KBM-7 (cell line): Measurements from ENCODE around the gene IRF1.
"Not testable (repeated sequence)": the region's sequence is repeated elsewhere in the genome, so short reads cannot be mapped to it uniquely, and the experiment has no call there.

Experiments
- DNase-seq: peaks from one replicate; pipeline ENCODE4 v3.0.0-alpha.2; 2015
- in situ Hi-C: fragments of 300-500 bp; cut with MboI; formaldehyde crosslinking; loops from 2 replicates; pipeline ENCODE4 v1.14.3; 2020; ENCODE audit warnings: low sequenced_read_pairs, low pct_unique_long_range_greater_than_20kb, mixed read lengths

The IRF1 gene, protein sequence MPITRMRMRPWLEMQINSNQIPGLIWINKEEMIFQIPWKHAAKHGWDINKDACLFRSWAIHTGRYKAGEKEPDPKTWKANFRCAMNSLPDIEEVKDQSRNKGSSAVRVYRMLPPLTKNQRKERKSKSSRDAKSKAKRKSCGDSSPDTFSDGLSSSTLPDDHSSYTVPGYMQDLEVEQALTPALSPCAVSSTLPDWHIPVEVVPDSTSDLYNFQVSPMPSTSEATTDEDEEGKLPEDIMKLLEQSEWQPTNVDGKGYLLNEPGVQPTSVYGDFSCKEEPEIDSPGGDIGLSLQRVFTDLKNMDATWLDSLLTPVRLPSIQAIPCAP

DNA sequence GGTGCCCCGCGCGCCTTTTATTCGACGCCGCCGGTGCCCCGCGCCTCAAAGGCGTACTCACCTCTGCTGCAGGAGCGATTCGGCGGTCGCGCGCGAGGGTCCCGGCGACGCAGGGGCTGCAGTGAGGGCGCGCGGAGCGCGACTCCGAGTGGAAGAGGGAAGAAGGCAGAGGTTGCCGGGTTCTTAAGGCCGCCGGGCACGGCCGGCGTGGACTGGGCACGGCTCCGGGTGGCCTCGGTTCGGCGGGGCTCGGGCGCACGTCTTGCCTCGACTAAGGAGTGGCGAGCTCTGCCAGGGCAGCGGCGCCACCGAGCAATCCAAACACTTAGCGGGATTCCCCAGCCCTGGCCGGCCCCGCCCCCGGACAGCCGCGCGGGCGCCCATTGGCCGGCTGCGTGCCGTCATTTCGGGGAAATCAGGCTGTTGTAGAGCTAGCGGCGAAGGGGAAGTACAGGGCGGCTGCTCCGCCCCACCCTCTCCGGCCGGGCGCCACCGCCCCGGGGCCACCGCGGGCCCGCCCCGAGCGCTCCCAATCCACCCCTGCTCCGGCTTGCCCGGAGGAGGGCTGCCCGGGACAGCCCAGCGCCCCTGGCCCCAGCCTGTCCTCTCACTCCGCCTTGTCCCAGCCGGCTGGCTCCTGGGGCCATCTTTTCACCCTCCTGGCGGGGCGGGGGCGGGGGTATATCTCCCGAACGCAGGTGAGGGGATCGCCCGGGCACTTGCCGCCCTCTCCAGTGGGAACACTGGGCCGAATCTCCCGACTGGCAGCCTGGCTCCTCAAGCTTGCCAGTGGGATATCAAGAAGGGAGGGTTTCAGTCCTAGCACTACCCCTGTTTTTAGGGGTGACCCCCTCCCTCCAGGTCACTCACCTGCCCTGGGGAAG is at the start of gene IRF1:
Gene IRF1 (minus strand): TSS at position 290 of the 884 bp plus-strand sequence. CDS start 1,295 bp downstream, outside the sequence.
- DNase-seq, result peak; percentile 97
- in situ Hi-C loops, result no loop called here

DNA sequence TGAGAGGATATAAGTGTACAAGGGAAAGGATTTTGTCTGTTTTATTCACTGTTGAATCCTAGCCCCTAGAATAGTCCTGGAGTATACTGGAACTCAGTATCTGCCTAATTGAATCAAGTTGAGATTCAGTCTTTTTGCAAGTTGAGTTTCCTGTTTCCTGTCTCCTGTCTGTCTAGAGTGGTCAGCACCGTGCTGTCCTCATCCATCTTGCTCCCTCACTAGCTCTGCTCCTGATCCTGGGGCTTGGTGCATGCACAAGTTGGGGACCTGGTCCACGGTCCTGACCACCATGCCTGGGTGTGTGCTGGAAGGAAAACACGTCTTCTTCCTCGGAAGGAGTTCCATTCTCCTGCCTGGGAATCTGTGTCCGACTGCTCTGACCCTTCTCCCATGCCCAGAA is 49.6 kb upstream of the IRF1 start:
- in situ Hi-C loops, result no loop called here
- no peak for DNase-seq

DNA sequence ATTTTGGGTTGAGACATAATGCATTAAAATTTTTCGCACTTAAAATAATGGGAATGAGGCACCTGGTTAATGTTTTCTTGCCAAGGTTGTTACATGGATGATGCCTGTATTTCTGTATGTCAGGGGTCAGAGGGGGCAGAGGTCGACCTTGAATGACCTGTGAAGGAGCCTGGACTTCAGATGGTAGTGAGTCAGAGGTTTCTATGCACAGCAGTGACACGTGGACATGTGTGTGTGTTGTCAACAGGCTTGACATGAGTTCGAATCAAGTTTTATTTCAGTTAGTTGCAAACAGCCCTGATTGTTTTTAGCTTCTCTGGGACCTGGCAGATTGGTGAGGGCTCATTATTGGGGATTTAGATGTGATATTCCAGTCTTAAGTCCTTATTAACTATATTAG is 49.1 kb upstream of the IRF1 start:
- in situ Hi-C loops, result no loop called here

DNA sequence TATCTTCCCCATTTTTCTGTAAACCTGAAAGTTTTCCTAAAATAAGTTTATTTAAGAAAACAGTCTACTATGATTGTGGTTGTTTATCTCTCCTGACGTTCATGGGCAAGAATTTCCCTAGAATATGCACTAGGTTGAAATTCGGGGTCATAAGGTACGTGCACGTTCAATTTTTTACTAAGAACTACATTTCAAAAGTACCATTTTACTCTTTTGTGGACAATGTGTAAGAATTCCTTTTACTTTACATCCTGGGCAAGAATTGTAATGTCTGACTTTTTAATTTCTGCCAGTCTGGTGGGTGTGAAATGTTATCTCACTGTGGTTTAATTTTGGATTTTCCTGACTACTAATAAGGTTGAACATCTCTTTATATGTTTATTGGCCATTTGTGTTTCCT is 40.4 kb upstream of the IRF1 start:
- no peak for DNase-seq
- in situ Hi-C loops, result no loop called here

More for the DNA sequence above, 49.1 kb upstream of the IRF1 start:
- DNase-seq, result no peak

DNA sequence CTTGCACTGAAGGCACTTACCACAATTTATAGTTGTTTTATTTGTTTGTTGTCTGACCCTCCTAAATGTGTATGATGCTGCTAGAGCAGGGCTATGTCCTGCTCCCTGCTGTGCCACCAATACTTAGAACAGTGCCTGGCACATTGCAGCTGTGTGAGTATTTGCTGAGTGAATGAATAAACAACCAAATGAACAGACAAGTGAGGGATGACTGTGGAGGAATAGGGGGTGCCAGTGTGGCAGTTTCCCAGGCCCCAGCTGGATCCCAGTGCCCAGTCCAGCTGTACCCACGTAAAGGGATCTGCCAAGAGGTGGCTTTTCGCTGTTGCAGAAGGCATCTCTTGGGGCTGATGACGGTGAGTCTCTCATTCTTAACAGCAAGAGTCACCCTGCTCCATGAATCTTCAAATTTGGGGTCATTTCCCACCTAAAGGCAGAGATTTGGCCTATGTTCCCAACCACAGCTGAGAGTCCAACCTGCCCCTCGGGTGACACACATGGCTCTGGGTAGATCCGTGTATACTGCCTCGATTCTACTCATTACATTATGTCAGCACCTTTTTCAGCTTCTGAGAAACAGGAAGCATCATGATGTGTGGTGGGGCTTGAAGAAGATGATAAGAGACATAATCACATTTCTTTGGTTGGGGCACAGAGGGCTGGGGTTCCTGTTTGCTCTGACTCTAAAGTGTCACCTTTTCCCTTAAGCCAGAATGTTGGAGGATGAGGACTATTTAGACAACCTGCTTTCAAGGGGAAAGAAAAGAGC is 38.5 kb upstream of the IRF1 start:
- in situ Hi-C loops, result no loop called here
- peak; percentile 90 for DNase-seq

DNA sequence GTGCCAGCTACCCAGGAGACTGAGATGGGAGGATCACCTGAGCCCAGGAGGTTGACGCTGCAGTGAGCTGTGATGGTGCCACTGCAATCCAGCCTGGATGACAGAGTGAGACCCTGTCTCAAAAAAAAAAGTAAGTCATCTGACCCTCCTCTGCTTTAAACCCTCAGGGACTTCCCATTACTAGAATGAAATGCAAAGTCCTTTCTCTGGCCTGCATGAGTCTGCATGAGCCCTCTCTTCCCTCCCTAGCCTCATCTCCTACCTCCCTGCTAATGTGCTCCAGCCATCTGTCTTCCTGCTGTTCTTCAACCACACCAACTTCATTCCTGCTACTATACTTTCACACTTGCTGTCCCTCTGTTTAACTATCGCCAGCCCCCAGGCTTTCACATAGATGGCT is 37.4 kb upstream of the IRF1 start:
- no peak for DNase-seq
- in situ Hi-C loops, result no loop called here

DNA sequence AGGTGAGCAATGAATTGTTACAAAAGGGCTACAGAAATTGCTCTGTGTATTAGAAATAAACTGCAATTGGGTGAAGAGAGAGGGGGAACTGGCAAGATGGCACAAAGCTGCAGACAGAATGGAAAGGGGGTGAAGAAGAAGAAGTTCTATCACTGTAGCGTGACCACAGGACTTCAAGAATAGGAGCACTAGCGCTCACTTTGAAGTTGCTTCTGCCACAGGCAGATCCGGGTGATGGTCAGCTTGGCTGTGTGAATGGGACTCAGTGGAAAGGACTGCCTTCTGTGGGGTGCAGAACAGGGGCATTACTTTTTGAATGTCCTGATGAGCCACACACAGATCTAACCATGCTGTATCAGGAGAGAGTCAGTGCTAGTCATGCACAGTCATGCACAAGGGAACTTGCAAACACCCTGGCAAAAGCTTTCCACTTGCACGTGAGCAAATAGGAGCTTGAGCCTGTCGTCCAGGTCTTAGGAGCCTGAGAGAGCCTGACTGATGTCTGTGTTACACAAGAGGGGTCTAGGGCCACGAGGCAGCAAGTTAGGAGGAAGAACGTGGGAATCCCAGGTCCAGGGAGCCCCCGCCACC is 36.5 kb upstream of the IRF1 start:
- DNase-seq, result no peak
- in situ Hi-C loops, result no loop called here

DNA sequence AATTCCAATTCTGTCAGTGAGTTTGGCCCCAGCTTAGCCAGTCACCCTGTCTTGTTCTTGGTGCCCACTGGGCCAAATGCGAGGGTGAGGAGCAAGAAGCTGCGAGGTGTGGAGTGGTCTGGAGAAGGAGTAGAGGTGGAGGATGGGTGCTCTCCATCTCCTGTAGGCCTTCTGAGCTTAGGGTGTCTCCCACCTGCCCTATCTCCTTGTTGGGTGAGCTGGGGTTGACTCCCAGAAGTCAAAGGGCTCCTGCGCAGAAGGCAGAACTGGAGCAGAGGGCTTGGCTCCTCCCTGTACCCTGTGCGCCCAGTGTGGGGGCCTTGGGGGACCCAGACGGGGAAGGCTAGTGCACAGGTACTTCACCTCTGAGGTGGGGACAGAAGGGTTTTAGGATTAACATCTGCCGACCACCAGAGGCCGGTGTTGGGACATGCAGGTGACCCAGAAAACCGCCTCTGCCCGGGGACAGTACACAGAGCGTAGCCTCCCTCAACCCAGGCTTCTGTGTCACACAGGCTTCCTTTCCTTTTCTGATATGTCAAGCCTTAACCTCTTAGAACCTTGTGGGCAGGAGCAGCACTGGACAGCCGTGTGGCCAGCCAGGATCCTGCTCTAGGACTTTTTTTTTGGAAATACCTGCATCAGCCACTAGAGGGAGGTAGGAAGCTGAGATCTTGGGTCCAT is 35.9 kb upstream of the IRF1 start:
- peak; percentile 83 for DNase-seq
- in situ Hi-C loops, result no loop called here

DNA sequence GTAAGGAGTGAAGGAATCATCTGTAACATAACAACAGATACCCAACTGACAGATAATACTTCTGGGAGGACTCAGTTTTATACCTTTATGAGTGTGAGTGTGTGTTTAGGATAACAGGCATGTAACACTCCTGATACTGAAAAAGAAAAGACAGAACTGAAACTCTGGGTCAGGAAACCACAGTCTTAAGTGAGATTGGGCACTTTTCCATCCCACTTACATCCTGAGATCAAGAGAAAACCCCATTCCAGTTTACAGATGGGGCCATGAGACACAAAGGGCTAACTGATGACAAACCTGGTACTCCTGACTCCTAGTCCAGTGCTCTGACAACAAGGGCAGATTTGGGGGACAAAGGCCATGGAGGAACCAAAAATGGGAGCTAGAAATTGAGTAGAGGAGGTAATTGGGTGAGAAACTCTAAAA is 34.7 kb upstream of the IRF1 start:
- DNase-seq, result peak; percentile 51

DNA sequence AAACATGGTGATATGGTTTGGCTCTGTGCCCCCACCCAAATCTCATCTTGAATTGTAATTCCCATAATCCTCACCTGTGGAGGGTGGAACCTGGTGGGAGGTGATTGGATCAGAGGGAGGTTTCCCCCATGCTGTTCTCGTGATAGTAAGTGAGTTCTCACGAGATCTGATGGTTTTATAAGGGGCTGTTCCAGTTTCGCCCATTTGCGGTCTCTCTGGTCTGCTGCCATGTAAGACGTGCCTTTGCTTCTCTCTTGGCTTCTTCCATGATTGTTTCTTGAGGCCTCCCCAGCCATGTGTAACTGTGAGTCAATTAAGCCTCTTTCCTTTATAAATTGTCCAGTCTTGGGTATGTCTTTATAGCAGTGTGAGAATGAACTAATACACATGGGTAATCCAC is 34.3 kb upstream of the IRF1 start:
- DNase-seq, result not testable (repeated sequence)
- in situ Hi-C loops, result loop anchor here (25.0 kb wide), 1 partner anchor 463 kb away; the partner anchor contains the start of genes CSF2 and IL3

More for the DNA sequence above, 34.7 kb upstream of the IRF1 start:
- in situ Hi-C loops, result no loop called here

DNA sequence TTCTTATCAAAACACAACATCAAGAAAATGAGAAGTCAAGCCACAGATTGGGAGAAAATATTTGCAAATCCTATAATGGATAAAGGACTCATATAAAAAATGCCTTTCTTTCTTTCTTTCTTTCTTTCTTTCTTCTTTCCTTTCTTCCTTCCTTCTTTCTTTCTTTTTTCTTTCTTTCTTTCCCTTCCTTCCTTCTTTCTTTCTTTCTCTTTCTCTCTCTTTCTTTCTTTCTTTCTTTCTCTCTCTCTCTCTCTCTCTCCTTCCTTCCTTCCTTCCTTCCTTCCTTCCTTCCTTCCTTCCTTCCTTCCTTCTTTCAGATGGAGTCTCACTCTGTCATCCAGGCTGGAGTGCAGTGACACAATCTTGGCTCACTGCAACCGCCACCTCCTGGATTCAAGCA is 31.5 kb upstream of the IRF1 start:
- in situ Hi-C loops, result loop anchor here (25.0 kb wide), 1 partner anchor 460 kb away; the partner anchor contains the start of genes CSF2 and IL3
- not testable (repeated sequence) for DNase-seq

DNA sequence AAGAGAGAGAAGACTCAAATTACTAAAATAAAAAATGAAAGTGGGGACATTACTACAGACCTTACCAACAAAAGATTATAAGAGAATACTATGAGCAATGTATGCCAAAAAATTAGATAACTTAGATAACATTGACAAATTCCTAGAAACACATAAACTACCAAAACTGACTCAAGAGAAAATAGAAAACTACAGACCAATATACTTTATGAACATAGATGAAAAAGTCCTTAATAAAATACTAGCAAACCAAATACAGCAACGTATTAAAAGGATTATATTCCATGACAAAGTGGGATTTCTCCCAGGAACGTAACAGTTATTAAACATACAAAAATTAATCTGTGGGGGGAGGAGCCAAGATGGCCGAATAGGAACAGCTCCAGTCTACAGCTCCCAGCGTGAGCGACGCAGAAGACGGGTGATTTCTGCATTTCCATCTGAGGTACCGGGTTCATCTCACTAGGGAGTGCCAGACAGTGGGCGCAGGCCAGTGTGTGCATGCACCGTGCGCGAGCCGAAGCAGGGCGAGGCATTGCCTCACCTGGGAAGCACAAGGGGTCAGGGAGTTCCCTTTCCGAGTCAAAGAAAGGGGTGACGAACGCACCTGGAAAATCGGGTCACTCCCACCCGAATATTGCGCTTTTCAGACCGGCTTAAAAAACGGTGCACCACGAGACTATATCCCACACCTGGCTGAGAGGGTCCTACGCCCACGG is 23.2 kb upstream of the IRF1 start:
- not testable (repeated sequence) for DNase-seq
- in situ Hi-C loops, result loop anchor here (25.0 kb wide), 1 partner anchor 451 kb away; the partner anchor contains the start of genes CSF2 and IL3

DNA sequence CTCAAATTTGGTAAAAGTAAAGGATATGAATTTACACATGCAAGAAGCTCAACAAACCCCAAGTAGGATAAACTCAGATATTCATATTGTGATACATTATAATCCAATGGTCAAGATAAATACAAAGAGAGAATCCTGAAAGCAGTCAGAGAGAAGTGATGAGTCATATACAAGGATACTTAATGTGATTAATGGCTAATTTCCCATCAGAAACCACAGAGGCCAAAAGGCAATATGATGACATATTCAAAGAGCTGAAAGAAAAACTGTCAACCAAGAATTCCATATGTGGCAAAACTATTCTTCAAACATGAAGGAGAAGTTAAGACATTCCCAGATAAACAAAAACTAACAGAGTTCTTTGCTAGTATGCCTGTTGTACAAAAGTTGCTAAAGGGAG is 19.5 kb upstream of the IRF1 start:
- in situ Hi-C loops, result loop anchor here (25.0 kb wide), 1 partner anchor 448 kb away; the partner anchor contains the start of genes CSF2 and IL3
- DNase-seq, result no peak

DNA sequence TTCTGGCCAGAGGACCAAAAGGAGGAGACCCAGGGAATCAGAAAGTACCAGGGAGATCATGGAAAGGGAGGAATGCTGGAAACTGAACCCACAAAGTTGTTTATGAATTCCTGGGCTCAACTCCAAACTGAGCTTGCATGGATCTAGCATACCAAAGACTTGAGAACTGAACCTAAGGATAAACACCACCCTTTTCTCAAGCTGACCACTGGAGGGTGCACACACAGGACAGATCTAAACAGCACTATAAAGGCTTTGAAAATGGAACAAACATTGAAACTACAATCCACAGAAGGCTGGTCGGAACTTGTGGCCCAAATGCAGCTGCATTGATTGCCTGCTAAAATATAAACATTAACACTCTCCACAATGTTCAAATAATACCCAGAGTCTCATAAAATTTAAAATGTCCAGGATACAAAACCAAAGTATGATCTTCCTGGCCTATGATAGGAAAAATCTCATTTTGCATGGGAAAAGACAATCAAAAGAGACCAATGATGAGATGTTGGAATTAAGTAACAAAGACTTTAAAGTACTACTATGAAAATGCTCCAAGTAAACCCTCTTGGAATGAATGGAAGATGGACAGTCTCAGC is 15.6 kb upstream of the IRF1 start:
- in situ Hi-C loops, result loop anchor here (25.0 kb wide), 1 partner anchor 444 kb away; the partner anchor contains the start of genes CSF2 and IL3
- peak; percentile 49 for DNase-seq

DNA sequence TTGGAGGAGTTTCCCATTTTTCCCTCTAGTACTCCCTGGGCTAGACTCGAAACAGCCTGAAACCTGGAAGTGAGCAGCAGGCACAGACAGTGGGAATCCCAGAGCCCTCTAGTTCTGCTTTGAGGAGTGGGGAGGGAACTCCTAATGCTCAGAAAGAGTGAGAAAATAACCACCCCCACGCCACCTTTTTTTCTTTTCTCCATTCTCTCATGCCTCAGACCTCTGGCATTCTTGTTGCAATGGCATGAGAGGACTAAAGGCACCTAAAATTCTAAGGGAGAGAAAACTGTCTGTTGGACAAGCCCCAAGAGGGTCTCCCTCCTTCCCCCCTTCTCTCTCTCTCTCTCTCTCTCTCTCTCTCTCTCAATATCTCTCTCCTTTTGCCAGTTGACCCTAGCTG is 15.1 kb upstream of the IRF1 start:
- in situ Hi-C loops, result loop anchor here (25.0 kb wide), 1 partner anchor 443 kb away; the partner anchor contains the start of genes CSF2 and IL3

DNA sequence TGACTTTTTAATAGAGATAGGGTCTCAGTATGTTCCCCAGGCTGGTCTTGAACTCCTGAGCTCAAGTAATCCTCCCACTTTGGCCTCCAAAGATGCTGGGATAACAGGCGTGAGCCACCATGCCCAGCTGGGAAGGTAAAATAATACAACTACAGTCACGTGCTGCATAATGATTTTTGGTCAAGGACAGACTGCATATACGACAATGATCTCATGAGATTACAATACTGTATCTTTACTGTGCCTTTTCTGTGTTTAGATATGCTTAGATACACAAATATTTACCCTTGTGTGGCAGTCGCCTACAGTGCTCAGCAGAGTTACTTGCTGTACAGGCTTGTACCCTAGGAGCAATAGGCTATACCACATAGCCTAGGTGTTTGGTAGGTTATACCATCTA is 14.2 kb upstream of the IRF1 start:
- in situ Hi-C loops, result loop anchor here (25.0 kb wide), 1 partner anchor 442 kb away; the partner anchor contains the start of genes CSF2 and IL3
- DNase-seq, result no peak

More for the DNA sequence above, 15.1 kb upstream of the IRF1 start:
- no peak for DNase-seq

DNA sequence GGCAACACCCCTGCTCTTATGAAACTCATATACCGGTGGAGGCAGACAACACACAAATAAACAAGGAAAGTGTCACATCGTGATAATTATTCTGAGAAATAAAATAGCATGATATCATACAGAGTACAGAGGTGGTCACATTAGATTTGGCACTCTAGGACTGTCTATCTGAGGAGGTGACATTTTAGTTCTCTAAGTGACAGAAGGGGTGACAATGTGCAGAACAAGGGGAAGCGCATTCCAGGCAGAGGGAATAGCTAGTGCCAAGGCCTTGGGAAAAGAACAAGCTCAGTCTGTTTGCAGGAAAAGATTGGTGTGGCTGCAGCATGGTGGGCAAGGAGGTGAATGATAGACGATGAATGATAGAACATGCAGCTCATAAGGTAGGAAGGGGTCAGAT is 12.7 kb upstream of the IRF1 start:
- in situ Hi-C loops, result loop anchor here (25.0 kb wide), 1 partner anchor 441 kb away; the partner anchor contains the start of genes CSF2 and IL3
- no peak for DNase-seq
